ENCODE measurements around the gene DHRS7C. TPM values are rescaled to one million over a fixed set of nuclear protein-coding genes. Genes with fewer than 3 reads are reported as not detected.

The DHRS7C gene
- total RNA-seq (not detected), polyA plus RNA-seq (not detected)
- long read RNA-seq, donor 1 = 0 reads
- long read RNA-seq, donor 2 = 0 reads
- long read RNA-seq, donor 3 = 0 reads
- long read RNA-seq, donor 4 = 0 reads
- long read RNA-seq, donor 5 = 0 reads
- long read RNA-seq, donor 6 = 0 reads
- long read RNA-seq, donor 7 = 0 reads
- long read RNA-seq, donor 8 = 0 reads
- long read RNA-seq, donor 9 = 0 reads
- long read RNA-seq, donor 10 = 0 reads

DNA sequence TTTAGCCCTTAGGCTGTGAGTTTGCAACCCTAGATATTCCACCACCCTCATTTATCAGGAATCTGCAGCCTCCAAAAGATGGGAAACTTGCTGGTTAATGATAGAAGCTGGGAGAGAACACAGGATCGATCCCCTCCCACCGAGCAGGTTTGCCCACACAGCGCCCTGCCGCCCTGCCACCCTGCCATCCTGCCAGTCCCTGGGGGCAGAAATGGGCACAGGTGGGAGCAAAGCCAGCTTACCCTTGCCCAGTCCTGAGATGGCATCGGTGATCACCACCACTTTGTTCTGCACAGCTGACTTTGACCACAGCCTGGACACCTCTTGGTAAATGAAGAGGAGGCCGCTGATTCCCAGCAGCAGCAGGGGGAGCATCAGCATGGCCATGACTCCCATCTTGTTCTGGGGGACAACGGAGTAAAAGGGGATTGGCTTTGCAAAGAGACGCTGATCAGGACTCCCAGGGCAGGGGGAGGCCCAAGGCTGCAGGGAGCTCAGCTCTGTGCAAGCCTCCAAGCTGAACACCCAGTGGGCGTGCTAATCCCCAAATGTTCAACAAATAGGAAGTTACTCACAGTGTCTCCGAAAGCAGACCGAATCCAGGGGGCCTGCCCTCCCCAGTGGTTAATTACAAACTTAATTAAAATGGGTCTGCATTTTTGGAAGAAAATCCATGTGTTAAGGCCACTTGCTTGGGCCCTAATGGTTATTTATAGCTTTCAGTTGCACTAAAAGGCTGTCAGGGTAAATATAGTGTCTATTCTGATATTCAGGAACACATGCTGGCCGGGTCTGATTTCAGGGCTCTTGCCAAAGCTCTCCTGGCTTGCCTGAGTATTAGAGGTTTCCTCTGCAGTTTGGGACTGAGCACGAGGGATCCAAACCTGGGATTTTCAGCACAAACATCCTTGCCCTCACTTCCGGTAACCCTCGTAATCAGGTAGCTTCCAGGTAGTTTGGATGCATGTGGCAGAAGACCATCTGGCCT lies at the start of gene DHRS7C:
Gene DHRS7C (minus strand): TSS at position 704 of the 988 bp plus-strand sequence. CDS start 308 bp downstream, at position 396.
- no peak for DNase-seq
- intact Hi-C loops (cut with DNase I) = no loop called here

DNA sequence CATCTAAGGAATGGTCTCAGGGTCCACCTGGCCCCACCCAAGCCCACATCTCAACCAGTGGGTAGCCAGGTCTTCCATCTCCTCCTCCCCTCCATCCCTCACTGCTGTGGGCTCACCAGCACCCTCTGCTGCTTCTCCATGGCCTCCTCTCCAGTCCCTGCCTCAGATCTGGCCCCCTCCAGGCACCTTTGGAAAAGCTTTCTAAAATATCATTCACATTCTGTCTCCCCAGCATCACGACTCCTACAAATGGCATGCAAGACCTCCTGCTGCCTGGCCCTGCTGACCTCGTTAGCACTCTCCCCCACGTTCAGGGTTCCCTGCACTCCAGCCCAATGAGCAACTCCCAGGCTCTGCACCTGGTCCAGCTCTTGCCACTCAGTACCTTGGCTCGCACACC lies 48.0 kb upstream of the DHRS7C start:
- TF ChIP-seq POLR2A (IDR thresholded peaks at IDR 0.05) (no peak), CTCF (IDR thresholded peaks at IDR 0.05) (no peak)
- H3K4me3 ChIP-seq = no peak overlapping the region
- DNase-seq = no peak
- H3K36me3 ChIP-seq (replicated peaks in 1 of 2) = no peaks in the 10 kb centered on the region
- no peaks in the 10 kb centered on the region for H3K27me3 ChIP-seq
- no peaks in the 10 kb centered on the region for H3K9me3 ChIP-seq (replicated peaks in 1 of 3)
- intact Hi-C loops (cut with DNase I) = no loop called here
- H3K27ac ChIP-seq = no peak overlapping the region
- WGBS, 4 donors = 46 to 62% (median 51%) methylated on average over 4 of the region's 4 CpGs
- no peaks in the 10 kb centered on the region for H3K4me1 ChIP-seq (replicated peaks in 1 of 2)

More for the DNA sequence above, at the start of gene DHRS7C:
- 66 to 76% (median 74%) methylated on average over 15 of the region's 15 CpGs for WGBS, 4 donors
- TF ChIP-seq CTCF (IDR thresholded peaks at IDR 0.05) (no peak), POLR2A (IDR thresholded peaks at IDR 0.05) (no peak)
- Histone ChIP-seq H3K9me3 (replicated peaks in 1 of 3) (no peaks in the 10 kb centered on the region), H3K4me3 (no peak within 1 kb of the TSS), H3K4me1 (replicated peaks in 1 of 2) (no peaks in the 10 kb centered on the region), H3K27me3 (no peaks in the 10 kb centered on the region), H3K36me3 (replicated peaks in 1 of 2) (no peaks in the 10 kb centered on the region), H3K27ac (no peak within 1 kb of the TSS)

DNA sequence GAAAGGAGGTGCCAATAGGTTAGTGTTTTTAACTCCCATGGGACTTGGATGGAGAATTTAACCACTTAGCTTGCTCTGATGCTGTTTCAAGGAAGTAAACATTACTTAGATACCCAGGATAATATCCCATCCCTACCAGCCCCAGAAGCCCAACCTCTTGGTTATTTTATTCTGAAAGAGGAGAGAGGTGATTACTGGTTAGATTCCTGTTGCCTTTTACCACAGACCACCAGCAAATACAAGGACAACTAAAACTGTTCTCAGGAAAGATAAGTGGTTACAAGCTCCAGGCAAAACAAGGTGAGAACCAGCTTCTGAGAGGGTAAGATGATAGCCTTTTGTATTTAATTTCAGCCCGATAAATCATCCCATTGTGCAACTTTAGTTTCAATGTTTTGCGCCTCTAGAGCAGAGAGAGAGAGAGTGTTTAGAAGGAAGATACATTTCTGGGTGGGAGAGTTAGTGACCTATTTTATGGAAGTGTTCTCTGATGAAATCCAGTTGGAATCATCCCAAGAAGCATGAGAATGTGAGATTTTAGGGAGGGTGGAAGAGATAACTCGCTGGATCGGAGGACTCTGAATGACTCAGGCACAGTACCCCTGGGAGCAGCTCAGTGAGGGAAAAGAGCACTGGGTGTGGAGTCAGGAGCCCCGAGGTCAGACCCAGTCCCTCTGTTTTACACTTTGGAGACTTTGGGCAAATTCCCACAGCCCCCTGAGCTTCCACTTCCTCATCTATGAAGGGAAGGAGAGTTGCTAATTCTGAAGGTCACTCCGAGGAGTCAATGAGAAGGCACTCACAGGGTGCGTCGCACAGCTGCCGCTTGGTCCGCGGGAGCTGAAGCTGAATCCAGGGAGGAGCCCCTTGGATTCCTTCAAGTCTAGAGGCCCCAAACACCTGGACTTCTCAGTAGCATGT lies 46.4 kb upstream of the DHRS7C start:
- Histone ChIP-seq H3K4me1 (replicated peaks in 1 of 2) (no peaks in the 10 kb centered on the region), H3K36me3 (replicated peaks in 1 of 2) (no peaks in the 10 kb centered on the region), H3K27ac (peak overlapping the region in 1 of 5 donors; percentile 63), H3K9me3 (replicated peaks in 1 of 3) (no peaks in the 10 kb centered on the region), H3K27me3 (no peaks in the 10 kb centered on the region), H3K4me3 (no peak overlapping the region)
- WGBS, 4 donors = 41 to 61% (median 47%) methylated on average over 11 of the region's 11 CpGs
- intact Hi-C loops (cut with DNase I) = no loop called here
- DNase-seq = peak in 6 of 7 donors; percentile 18 to 61 (median 32)
- no peak for TF ChIP-seq CTCF (IDR thresholded peaks at IDR 0.05)
- no peak for TF ChIP-seq POLR2A (IDR thresholded peaks at IDR 0.05)

Measured in adrenal gland (tissue), 19 donors.